Transverse colon (tissue), 4 donors: Measurements from ENCODE around the gene DLG2.
"Not testable (repeated sequence)": the region's sequence is repeated elsewhere in the genome, so short reads cannot be mapped to it uniquely, and the experiment has no call there.

Source experiments
- CTCF ChIP-seq, 5 experiments: fragments of 200-600 bp in 3 of 5; fragments of 450-650 bp in 2 of 5; sonication (generic) in 3 of 5; IDR thresholded peaks; 1 replicate in 2 of 5; 2 replicates in 3 of 5; pipeline ENCODE4 v1.5.1; 2016 to 2017; ENCODE audit warnings: antibody characterized with exemption in 5 of 5, inconsistent platforms in 3 of 5, mild to moderate bottlenecking in 2 of 5, moderate library complexity in 1 of 5
- EP300 ChIP-seq: sonication (generic); formaldehyde crosslinking; IDR thresholded peaks from one replicate; pipeline ENCODE4 v1.6.1; 2017; ENCODE audit warnings: antibody characterized with exemption, low read depth
- POLR2A ChIP-seq: fragments of 450-650 bp; IDR thresholded peaks from one replicate; pipeline ENCODE4 v1.6.1; 2016; ENCODE audit warnings: antibody characterized with exemption, mild to moderate bottlenecking, moderate library complexity
- POLR2AphosphoS5 ChIP-seq, 3 donors: sonication (generic); formaldehyde crosslinking; IDR thresholded peaks; one replicate each; pipeline ENCODE4 v1.6.1; 2016; ENCODE audit warnings: antibody characterized with exemption in 3 of 3

- TF ChIP-seq CTCF (IDR thresholded peaks at IDR 0.05); POLR2A; POLR2AphosphoS5 (IDR thresholded peaks at IDR 0.05); EP300: not testable (repeated sequence)
These were observed 1895.9 kb downstream of the DLG2 start for GRCh38 chr11:83731288-83731687.
